Endothelial cell (in vitro differentiated cells): Measurements from ENCODE around the gene TNIK. TPM values are rescaled to one million over a fixed set of nuclear protein-coding genes. Genes with fewer than 3 reads are reported as not detected.
A peak's percentile ranks its signal among the peaks of the same experiment; 100 is the strongest.

Experiments
- DNase-seq: peaks from one replicate; pipeline ENCODE4 v3.0.0; 2021; ENCODE audit warnings: low spot score
- H3K27ac Mint-ChIP-seq: one replicate; pipeline ENCODE4 v1.8.0; 2021; ENCODE audit warnings: mixed read lengths, inconsistent platforms; ENCODE audit not compliant: unreplicated experiment
- H3K27me3 Mint-ChIP-seq: one replicate; pipeline ENCODE4 v1.8.0; 2021; ENCODE audit warnings: mild to moderate bottlenecking, moderate library complexity, mixed read lengths, inconsistent platforms; ENCODE audit not compliant: unreplicated experiment
- H3K36me3 Mint-ChIP-seq: one replicate; pipeline ENCODE4 v1.8.0; 2021; ENCODE audit warnings: mild to moderate bottlenecking, low read depth, mixed read lengths, inconsistent platforms; ENCODE audit not compliant: unreplicated experiment
- H3K4me1 Mint-ChIP-seq: one replicate; pipeline ENCODE4 v1.8.0; 2021; ENCODE audit warnings: mild to moderate bottlenecking, mixed read lengths, inconsistent platforms; ENCODE audit not compliant: unreplicated experiment
- H3K4me3 Mint-ChIP-seq: one replicate; pipeline ENCODE4 v1.8.0; 2021; ENCODE audit warnings: mild to moderate bottlenecking, mixed read lengths, inconsistent platforms; ENCODE audit not compliant: unreplicated experiment
- H3K9me3 Mint-ChIP-seq: one replicate; pipeline ENCODE4 v1.8.0; 2021; ENCODE audit warnings: mixed read lengths, inconsistent platforms; ENCODE audit not compliant: unreplicated experiment
- total RNA-seq: library from RNA; stranded (reverse); fragmentation: NEBNext Ultra II Directional; extraction: Animal tissue kit (Norgen Biotek cat#: 25700); gene quantifications from one replicate; pipeline ENCODE4 v1.2.1, GENCODE V29; 2021; ENCODE audit not compliant: unreplicated experiment
- TF ChIP-seq, protein P1 (sequence below): fragments of 200-600 bp; sonication (generic); IDR thresholded peaks from one replicate; pipeline ENCODE4 v1.5.0; 2021; ENCODE audit warnings: antibody characterized with exemption; ENCODE audit not compliant: unreplicated experiment

The TNIK gene
- total RNA-seq, 1 donor from 2014 or later, result 67.0 TPM

DNA sequence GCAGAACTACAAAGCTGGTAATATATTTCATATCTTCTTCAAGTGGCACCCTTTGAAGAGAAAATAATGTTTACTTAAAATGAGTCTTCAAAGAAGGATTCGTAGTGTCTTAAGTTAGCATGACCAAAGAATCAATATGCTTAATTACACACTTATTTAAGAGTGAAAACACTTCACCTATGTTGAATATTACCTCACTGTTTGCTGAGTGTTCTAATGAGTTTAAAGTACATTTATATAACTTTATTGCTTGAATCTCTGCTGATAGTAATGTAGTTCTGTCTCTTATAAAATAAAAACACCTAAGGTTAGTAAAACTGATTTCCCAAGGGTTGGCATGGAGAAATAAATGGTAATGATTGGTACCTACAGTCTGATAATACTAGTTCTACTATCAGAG is 290.3 kb downstream of the TNIK start:
- H3K27me3 Mint-ChIP-seq, result no peaks in the 10 kb centered on the region
- H3K27ac Mint-ChIP-seq, result no peak overlapping the region
- TF ChIP-seq, protein P1, sequence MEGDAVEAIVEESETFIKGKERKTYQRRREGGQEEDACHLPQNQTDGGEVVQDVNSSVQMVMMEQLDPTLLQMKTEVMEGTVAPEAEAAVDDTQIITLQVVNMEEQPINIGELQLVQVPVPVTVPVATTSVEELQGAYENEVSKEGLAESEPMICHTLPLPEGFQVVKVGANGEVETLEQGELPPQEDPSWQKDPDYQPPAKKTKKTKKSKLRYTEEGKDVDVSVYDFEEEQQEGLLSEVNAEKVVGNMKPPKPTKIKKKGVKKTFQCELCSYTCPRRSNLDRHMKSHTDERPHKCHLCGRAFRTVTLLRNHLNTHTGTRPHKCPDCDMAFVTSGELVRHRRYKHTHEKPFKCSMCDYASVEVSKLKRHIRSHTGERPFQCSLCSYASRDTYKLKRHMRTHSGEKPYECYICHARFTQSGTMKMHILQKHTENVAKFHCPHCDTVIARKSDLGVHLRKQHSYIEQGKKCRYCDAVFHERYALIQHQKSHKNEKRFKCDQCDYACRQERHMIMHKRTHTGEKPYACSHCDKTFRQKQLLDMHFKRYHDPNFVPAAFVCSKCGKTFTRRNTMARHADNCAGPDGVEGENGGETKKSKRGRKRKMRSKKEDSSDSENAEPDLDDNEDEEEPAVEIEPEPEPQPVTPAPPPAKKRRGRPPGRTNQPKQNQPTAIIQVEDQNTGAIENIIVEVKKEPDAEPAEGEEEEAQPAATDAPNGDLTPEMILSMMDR, result no peak
- H3K4me1 Mint-ChIP-seq, result peaks cover 14% of the 10 kb centered on the region
- H3K4me3 Mint-ChIP-seq, result no peak overlapping the region
- no peaks in the 10 kb centered on the region for H3K9me3 Mint-ChIP-seq
- peaks cover 34% of the 10 kb centered on the region for H3K36me3 Mint-ChIP-seq
- DNase-seq, result no peak

GRCh38 chr3:171169443-171169842 is 290.8 kb downstream of the TNIK start:
- Mint-ChIP-seq H3K4me3 (no peak overlapping the region), H3K27me3 (no peaks in the 10 kb centered on the region), H3K36me3 (peaks cover 35% of the 10 kb centered on the region), H3K4me1 (peaks cover 12% of the 10 kb centered on the region), H3K27ac (no peak overlapping the region), H3K9me3 (no peaks in the 10 kb centered on the region)
- no peak for DNase-seq
- TF ChIP-seq, protein P1, result no peak

DNA sequence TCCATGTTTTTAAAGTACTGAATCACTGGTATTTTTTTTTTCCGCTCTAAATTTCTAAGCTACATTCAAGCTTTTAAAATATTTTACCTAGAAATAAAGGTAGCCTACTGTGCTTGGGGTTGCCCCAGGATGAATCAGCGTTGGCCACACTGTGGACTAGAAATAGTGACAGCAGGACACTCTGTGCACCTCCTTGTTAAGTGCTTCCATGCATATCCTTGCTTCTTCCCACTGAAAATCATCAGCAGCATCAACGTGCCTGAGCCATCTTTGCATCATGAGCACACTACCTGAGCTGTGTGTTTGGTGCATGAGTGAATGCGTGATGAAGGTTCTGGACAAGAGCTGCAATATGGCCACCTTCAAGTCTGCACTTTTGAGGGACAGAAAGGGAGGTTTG is 291.7 kb downstream of the TNIK start:
- H3K4me3 Mint-ChIP-seq, result no peak overlapping the region
- peaks cover 10% of the 10 kb centered on the region for H3K4me1 Mint-ChIP-seq

DNA sequence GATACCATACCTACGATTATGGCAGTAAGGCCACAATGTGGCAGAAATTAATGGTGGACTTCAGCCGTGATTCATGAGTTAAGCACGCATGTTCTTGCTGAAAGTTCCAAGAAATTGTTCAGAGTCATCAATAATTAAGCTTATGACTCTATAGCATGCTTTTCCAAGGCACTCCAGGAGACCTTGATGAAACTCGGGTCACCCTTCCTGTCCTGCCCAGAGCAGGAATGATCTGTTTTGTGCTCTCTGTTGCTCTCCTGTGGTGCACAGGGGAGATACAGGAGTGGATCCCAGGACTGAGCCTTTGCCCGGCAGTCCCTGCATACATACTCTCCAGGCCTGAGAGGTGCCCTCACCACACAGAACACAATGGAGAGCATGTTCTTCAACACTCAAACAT is 292.1 kb downstream of the TNIK start:
- TF ChIP-seq, protein P1, result no peak
- no peak overlapping the region for H3K4me3 Mint-ChIP-seq
- H3K27ac Mint-ChIP-seq, result no peak overlapping the region
- peaks cover 8% of the 10 kb centered on the region for H3K4me1 Mint-ChIP-seq
- H3K9me3 Mint-ChIP-seq, result no peaks in the 10 kb centered on the region
- DNase-seq, result peak; percentile 33
- H3K27me3 Mint-ChIP-seq, result no peaks in the 10 kb centered on the region
- H3K36me3 Mint-ChIP-seq, result peaks cover 43% of the 10 kb centered on the region

More for the DNA sequence above, 291.7 kb downstream of the TNIK start:
- peaks cover 42% of the 10 kb centered on the region for H3K36me3 Mint-ChIP-seq
- no peak for DNase-seq
- no peak overlapping the region for H3K27ac Mint-ChIP-seq
- TF ChIP-seq, protein P1, result no peak
- no peaks in the 10 kb centered on the region for H3K9me3 Mint-ChIP-seq
- H3K27me3 Mint-ChIP-seq, result no peaks in the 10 kb centered on the region

DNA sequence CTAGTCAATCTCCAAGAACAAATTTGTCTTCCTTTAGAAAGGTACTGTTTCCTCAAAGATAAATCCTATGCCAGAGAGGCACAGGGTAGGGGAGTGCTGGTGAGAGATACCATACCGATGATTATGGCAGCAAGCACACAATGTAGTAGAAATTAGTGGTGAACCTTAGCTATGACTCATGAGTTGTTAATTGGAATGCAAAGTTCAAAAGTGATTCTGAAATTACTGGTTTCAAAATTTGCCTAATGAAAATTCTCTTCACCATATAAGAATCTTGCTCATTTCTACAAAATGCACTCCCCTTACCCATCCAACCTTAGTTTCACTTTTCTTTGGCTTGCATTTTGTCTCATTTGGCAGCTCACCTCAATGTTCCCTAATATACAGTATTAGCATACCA is 294.2 kb downstream of the TNIK start:
- peak overlapping the region; percentile 71 for H3K4me3 Mint-ChIP-seq
- TF ChIP-seq, protein P1, result no peak
- peaks cover 46% of the 10 kb centered on the region for H3K36me3 Mint-ChIP-seq
- H3K27ac Mint-ChIP-seq, result peak overlapping the region; percentile 49
- DNase-seq, result no peak
- H3K9me3 Mint-ChIP-seq, result no peaks in the 10 kb centered on the region
- H3K27me3 Mint-ChIP-seq, result no peaks in the 10 kb centered on the region
- H3K4me1 Mint-ChIP-seq, result peaks cover 8% of the 10 kb centered on the region
